Left renal cortex interstitium (tissue), 4 donors: Measurements from ENCODE around the gene FAF1. TPM values are rescaled to one million over a fixed set of nuclear protein-coding genes. Genes with fewer than 3 reads are reported as not detected.
A peak's percentile ranks its signal among the peaks of the same experiment; 100 is the strongest.

Experiments used
- DNase-seq, 4 donors: peaks; one replicate each; pipeline ENCODE4 v3.0.0-alpha.2; 2013; ENCODE audit warnings: low read depth in 4 of 4, low spot score in 2 of 4, missing footprints in 1 of 4
- polyA plus RNA-seq, 4 donors: library from polyadenylated mRNA; unstranded; fragments of 120-200 nt; gene quantifications; one replicate each; pipeline ENCODE4 v1.2.1, GENCODE V29; 2013; ENCODE audit not compliant: insufficient read length in 4 of 4

Gene FAF1
- polyA plus RNA-seq, 4 donors, result 50.6 to 67.7 (median 58.1) TPM

DNA sequence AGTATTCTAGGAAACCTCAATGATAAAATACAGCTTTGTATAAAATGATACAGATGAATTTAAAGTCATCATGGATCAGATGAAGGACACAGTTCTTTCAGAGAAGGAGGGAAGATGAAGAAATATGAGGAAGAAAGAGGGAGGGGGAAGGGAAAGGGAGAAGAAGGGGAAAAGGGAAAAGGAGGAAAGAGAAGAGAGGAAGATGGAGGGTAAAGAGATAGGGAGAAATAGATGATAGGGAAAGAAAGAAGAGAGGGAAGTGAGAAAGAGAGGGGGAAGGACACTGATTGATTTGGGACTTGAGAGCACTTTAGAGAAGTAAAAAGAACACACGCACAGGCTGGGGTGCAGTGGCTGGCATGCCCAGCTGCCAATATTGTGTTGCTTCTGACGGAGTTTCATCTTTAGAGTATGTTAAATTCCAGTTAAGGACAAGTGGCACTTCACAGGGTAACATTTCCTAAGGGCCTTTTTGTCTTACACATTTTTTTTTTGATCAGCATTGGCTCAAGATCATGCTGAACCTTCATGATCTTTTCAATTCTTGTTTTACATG, 300.9 kb downstream of the FAF1 start:
- no peak for DNase-seq

DNA sequence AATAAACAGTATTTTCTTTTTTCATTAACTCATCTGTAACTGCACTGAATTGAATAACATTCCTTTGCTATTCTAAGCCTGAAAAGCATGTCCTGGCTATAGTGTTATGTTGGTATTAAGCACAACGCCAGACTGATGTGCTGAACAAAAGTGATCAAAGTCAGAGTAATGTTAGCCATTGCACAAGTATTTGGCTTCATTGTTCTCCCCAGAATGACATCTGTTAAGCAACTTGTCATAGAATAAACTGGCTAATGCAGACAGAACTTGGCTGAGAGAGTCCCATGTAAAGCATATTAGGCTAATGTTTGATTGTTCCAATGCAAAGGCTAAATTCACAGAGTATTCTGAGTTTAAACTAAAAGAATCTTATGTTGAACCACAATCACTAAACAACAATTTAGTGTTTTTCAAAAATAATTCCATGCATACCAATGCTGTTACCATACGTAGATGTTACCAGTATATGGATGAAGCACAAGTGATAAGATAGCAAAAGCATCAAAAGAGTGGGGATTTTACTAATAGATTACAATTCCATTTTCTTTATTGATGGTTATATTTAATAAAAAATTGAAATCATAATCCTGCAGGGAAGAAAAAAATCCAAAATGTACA, 301.5 kb downstream of the FAF1 start:
- no peak for DNase-seq

DNA sequence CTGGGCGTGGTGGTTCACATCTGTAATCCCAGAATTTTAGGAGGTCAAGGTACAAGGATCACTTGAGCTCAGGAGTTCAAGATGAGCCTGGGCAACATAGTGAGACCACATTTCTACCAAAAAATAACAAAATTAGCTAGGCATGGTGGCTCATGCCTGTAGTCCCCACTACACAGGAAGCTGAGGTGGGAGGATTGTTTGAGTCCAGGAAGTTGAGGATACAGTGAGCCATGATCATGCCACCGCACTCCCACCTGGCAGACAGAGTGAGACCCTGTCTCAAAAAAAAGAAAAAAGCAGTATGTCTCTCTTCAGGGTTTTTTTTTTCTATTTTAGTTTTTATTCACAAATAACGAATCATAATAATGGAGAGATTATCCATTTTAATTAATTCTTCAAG, 303.1 kb downstream of the FAF1 start:
- DNase-seq, result no peak

DNA sequence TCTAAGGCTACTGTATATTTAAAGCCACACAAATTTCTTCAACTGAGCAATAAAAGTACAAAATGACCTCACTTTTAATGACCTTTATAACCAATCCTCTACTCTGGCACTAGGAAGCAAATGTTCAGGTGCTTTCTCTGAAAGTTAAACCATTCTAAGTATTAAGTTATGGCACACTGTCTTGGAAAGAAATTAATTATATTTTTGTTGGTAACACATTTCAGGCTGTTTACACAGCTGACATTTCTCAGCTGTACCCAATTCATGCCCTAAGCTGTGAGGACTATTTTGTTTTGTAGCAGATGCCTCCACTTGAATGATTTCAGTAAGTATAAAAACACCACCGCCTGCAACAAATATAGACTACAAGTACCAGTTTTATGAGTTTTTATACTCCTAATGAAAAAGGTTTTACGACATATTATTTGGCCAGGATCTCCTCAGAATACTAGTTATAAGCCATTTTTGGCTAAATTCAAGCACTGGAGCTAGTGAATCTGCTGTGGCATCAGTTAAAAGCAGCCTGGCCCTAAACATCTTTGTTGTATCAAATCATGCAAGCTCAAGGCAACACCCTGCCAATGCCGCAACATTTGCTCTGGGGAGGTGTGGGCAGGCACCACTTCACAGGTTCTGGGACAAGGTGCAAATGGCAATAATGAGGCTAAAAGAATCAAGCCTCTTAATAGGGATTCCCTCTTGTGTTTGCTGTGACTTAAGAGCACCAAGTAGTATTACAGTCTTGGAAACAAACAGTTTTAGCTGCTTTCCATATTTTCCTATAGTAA, 308.4 kb downstream of the FAF1 start:
- no peak for DNase-seq

DNA sequence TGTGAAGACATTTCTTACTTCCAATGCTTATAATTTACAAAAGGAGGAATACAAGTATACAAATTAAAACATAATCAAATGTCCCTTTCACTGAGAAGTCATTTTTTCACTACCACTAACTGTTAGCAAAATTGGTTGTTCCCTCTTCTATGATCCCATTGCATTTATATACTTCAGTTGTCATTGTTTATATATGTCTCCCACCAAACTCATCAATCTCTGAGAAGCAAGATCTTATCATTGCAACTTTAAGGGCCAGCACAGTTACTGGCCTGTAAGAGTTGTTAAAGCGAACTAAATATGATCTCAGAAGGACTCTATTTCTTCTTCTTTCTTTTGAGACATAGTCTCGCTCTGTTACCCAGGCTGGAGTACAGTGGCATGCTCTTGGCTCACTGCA, 313.5 kb downstream of the FAF1 start:
- DNase-seq, result no peak

DNA sequence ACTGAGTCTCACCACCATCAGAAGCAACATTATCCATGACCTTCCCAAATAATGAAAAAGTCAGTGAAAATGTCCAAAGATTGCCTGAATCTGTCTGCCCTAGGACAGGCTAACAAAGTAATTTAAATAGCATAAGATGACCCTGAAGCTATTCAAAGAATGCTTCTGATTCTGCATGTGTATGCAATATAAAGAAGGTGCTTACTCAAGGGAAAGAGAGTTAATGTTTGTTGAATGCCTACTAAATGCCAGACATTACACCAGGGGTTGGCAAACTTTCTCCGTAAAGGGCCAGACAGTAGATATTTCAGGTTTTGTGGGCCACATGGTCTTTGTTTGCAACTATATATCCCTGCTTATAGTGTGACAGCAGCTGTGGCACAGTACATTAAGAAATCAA, 314.9 kb downstream of the FAF1 start:
- no peak for DNase-seq

DNA sequence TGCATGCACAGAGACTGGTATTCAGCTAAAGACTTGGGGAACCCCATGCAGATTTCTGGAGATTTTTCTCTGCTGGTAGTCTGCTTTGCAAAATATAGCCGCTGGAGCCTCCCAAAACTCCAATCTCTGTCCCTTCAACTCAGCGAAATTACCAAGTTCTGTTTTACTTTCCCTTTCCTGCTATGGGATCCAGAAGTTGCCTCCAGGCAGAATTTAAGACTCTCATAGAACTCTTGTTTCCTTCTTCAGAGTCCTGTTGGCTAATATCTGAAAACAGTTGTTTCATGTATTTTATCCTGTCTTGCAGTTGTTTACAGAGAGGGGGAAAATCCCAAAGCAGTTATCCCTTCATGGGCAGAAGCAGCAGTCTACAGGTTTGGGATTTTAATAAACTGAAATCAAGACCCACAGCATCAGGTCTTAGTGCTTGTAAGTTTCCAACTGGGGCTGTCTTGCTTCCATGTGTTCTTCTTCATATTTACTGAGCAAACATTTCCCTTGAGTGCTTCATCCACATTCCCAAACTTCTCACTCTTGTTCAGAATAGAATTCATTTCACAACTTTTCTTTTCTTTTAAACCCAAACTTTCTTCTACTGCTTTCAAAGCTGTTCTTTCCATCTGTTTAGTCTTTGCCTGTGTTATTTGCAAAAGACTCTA, 315.5 kb downstream of the FAF1 start:
- DNase-seq, result peak in 1 of 4 donors; percentile 4

DNA sequence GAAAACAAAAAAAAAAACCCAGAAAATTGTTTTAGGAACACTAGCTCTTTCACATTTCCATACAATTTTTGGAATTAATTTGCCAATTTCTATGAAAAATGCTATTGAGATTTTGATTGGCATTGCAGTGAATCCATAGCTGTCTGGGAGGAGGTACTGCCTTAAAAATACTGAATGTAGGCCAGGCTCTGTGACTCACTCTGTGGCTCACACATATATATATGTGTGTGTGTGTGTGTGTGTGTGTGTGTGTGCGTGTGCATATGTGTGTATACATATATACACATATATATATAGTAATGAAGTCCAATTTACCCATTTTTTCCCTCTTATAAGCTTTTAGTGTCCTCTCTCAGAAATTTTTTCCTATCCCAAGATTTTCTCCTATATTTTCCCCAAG, 322.6 kb downstream of the FAF1 start:
- DNase-seq, result no peak

DNA sequence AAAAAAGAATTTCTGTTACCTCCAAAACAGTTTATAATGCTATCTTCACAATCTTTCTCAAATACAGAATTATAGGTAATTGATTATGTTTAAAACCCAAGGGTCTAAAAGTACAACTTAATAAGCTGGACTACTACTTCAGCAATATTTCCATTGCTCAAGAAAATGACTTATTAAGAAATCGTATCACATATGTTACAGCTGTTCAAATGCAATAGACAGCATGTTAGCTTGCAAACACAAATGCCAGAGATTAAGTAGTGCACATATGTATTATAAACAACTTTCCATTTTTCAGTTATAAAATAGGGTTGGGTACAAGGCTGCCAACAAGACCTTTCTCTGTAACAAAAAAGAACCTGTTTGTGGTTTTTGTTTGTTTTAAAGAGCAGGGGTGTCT, 325.8 kb downstream of the FAF1 start:
- no peak for DNase-seq

DNA sequence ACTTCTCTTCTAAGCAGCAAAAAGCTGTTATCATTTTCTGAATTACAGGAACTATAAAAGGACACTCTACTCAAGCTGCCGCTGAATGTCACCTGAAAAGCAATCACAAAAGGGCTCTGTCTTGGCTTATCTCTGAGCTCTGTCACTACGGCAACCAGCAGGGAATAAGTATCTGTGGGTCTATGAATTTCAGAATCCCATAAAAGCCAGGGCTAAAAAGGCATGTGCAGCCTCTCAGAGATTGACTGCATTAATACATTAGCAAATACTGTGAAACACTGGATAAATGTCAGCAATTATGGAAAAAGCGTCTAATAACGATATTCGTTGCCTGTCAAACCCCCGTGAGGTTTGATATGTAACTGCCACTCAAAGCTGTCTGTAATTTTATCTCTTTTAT, 326.6 kb downstream of the FAF1 start:
- no peak for DNase-seq

DNA sequence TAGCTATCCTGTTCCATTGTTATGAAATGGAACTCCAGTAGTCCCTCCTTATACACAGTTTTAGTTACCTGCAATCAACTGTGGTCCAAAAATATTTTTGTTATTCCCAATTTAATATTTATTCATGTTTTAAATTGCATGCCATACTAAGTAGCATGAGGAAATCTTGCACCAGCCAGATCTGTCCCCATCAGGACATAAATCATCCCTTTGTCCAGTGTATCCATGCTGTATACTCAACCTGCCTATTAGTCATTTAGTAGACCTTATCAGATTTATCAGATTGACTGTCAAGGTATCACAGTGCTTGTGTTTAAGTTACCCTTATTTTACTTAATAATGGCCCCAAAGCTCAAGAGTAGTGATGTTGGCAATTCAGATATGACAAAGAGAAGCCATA, 328.9 kb downstream of the FAF1 start:
- no peak for DNase-seq

DNA sequence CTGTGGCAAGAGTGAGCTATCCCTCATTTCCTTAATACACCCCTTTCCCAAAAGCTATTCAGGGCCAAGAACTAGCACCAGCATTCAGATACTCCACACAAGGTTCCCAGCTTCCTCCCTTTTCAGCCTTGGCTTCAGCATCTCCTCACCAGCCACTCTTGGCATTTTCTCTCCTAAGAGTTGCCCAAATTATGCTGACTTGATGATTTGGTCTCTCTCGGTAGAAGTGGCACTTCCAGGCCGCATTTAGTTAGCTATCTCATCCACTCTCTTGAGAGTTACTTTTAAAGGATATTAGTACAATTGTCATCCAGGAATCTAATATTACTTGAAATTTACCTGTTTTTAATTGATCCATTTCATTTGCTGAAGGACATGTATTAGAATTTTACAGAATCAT, 337.8 kb downstream of the FAF1 start:
- DNase-seq, result no peak

DNA sequence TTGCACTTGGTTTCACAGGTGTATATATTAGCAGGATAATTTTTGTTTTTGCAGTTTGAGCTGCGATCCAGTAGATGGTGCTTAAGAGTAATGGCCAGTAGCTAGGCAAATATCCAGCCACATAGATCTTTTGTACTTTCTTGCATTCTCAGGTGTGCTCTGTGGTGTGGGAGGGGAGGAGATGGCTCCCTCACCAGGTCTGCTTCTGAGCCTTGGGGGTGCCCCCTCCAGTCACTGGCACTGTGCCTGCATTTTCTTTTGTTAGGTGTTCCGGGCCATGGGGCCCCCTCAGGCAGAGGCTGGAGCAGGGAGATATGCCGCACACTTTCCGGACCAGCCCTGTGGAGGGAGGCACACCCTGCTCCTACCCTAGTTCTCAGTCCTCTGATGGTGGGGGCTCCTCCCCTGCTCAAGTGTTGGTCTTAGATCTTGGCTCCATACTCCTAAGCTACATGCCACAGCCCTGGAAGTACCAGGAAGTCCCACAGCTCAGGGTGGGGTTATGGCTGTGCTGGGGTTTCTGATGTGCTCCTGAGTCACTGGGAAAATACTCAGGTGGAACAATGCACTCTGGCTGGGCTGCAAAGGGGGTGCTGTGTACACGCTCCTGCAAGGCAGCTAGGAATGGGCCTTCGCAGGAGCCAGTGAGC, 339.3 kb downstream of the FAF1 start:
- no peak for DNase-seq

DNA sequence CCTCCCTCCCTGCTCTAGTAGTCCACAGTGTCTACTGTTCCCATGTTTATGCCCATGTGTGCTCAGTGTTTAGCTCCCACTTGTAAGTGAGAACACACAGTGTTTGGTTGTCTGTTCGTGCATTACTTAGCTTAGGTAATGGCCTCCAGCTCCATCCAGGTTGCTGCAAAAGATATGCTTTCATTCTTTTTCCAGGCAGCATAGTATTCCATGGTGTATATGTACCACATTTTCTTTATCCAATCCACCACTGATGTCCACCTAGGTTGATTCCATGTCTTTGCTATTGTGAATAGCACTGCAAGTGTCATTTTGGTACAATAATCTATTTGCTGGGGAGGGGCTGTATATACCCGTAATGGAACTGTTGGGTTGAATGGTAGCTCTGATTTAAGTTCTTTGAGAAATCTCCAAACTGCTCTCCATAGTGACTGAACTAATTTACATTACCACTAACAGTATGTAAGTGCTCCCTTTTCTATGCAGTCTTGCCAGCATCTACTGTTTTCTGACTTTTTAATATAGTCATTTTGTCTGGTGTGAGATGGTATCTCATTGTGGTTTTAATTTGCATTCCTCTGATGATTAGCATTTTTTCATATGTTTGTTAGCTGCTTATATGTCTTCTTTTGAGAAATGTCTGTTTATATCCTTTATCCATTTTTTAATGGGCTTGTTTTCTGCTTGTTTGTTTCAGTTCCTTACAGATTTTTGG, 344.9 kb downstream of the FAF1 start:
- DNase-seq, result no peak

DNA sequence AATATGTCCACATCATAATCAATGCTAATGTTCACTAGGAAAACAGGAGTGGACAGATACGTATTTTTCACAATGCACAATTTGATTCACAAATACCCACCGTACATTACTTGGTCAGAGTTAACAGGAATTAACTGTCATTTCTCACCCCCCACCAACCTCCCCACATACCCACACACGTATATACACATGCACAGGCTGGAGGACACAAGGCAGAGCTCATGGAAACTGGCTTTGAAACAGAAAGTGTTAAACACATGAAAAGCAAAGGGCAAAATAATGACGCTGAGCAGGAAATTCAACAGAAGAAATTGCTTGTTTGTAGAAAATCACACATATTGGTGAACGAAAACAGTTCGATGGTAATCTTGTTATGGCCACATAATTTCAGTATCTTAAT, 348.4 kb downstream of the FAF1 start:
- DNase-seq, result no peak

DNA sequence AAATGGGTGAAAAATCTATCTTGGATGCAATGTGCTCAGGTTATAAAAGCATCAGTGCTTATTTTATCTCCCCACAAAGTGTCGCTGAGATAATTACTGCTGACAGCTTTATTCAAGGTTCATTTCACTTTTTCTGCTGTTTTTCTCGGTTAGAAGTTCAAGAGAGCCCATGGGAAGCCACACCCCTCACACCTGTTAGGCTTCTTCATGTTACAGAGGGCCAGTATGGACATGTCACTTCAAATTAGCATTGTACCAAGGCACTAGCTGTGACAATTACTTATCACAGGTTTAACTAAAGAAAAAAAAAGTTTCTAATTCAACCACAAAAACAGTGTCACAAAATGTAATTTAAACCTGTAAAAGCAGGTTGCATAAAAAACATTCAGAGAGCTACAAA, 349.5 kb downstream of the FAF1 start:
- no peak for DNase-seq

DNA sequence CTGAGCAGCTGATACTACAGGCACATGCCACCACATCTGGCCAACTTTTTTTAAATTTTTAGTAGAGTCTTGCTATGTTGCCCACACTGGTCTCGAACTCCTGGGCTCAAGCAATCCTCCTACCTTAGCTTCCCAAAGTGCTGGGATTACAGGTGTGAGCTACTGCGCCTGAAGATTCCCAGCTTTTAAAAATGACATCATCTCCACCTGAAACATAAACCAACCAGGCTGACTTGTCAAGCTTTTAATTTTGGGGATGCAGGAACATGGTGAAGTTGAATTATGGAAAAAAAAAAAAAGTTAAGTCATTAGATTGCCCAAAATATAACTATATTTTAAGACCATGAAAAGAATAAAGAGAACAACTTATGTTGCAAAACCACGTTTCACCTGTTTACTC, 350.6 kb downstream of the FAF1 start:
- DNase-seq, result no peak

DNA sequence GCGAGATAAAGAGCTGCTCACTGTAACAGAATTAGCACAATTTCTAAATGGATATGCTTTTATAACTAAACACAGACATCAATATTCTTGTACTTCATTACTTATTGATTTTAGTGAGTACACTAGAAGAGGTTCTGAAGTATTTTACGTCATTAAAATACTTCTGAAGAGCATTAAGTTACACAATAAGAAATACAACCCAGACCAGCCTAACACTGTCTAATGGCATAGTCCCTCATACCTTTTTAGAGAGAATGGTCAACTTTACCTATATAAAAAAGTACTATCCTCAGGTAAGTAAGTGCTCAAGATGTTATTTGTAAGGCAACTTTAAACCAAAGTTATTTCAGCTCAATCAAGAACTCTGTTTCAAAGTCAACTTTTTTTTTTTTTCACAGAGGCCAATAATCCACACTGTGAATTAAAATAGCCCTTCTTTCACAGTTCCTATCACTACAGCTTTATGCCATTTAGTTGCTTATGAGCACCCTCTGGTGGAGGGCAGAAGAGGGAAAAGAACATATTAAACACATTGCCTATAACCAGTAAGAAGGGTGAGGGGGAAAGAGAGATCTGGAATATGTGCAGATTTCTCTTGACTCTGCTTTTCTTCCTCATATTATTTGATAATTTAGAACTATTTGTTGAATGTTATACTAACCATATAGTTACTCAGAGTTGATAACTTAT, 354.7 kb downstream of the FAF1 start:
- DNase-seq, result no peak

DNA sequence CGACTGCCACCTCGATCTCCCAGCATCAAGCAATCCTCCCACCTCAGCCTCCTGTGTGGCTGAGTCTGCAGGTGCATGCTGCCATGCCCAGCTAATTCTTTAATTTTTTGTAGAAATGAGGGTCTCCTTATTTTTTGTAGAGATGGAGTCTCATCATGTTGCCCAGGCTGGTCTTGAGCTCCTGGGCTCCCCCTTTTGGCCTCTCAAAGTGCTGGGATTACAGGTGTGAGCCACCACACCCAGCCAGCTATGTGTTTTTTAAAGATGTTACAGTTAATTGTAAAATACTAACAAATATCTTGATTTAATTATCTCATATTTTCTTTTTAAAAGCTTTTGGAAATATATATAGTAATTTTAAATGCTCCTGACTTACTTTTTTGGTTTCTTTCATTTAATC, 355.5 kb downstream of the FAF1 start:
- DNase-seq, result no peak
